HG03565 (cell line): Measurements from ENCODE around the gene CAMK1G.

Source experiments
- ATAC-seq: cut with Tn5 transposase; IDR thresholded peaks from one replicate; pipeline ENCODE4 v1.9.1; 2021; ENCODE audit warnings: mild to moderate bottlenecking, moderate library complexity; ENCODE audit not compliant: unreplicated experiment

Gene CAMK1G

DNA sequence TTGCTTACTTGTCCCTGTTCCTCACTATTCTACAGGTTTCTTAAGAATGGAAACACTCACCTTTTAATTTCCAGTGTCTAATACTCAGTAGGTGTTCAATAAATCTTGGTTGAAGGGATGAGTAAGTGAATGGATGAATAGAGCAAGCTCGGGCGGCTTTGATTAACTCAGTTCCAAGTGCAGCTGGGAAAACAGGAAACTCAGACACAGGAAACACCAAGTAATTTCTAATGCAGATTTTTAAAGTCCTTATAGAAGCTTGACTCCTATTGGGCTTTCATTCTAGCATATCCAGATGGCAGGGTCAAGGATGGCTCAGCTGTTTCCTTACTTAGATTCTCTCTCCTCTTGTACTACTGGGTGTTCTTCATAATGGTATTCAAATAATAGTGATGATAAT lies 14.0 kb downstream of the CAMK1G start:
- ATAC-seq, result no peak

DNA sequence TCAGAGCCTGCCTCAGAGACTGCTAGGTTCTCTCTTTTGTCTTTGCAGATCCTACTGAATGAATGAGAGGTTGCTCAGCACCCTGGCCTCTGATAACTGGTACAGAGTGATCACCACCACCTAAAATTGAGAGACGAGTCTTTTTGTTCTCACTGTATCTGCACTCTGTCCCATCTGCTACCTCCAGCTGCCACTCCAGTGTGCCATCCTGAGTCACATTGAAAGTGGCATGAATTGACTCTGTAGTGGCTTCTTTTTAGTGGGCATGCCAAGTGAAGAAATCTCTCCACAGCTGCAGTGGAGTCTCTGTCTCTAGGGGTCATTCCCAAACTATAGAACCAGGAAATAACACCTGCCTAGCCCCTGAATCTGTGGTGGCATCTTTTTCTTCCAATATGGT lies 14.7 kb downstream of the CAMK1G start:
- no peak for ATAC-seq

GRCh38 chr1:209600541-209600940 lies 17.0 kb downstream of the CAMK1G start:
- no peak for ATAC-seq

- ATAC-seq, result no peak
These were observed 18.5 kb downstream of the CAMK1G start for GRCh38 chr1:209601809-209602657.

DNA sequence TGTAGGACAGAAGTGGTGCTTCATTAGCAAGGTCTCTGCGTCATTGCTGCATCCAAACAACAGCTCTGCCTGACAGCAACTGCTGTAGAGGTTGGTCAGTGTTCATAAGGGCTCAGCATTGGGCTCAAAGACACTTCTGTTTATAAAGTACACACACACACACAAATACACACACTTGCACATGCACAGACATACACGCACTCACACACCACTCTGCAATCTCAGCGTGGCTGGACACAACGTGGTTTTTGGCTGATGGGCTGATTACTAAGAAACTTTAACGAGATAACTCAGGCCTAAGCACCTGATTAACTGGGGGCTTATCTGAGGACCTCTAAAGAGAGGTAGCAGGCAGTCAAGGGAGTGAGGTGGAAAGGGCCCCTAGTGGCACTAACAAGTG lies 20.4 kb downstream of the CAMK1G start:
- no peak for ATAC-seq

DNA sequence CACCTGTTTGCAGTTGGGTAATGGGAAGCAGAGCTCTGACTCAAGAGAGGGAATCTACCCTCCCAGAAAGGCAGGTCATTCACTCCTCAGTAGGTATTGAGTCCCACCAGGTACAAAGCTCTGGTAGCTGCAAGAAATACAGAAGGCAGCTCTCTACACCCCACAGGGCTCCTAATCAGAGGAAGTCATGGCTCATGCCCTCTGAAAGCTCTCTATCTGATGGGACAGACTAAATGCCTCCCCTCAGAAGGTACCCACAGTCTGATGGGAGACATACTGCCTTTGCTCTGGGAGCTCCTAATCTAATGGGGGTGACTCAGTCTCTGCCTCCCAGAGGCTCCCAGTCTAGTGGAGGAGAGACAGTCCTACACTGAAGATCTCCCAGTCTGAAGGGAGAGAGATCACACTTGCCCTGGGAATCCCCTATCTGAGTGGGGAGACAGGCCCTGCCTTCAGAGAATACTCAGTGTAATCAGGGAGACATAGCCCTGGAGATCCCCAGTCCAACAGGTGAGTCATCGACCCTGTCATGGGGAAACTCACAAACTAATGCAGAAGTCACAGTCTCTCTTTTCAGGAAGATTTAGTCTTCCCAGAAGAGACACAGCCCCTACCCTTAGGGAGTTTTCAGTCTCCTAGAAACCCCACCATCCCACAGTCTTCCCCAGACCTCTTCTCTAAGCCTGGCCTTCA lies 23.7 kb downstream of the CAMK1G start:
- peak; percentile 74 for ATAC-seq

- ATAC-seq, result peak; percentile 12
These were observed 24.3 kb downstream of the CAMK1G start for GRCh38 chr1:209607795-209608178.

DNA sequence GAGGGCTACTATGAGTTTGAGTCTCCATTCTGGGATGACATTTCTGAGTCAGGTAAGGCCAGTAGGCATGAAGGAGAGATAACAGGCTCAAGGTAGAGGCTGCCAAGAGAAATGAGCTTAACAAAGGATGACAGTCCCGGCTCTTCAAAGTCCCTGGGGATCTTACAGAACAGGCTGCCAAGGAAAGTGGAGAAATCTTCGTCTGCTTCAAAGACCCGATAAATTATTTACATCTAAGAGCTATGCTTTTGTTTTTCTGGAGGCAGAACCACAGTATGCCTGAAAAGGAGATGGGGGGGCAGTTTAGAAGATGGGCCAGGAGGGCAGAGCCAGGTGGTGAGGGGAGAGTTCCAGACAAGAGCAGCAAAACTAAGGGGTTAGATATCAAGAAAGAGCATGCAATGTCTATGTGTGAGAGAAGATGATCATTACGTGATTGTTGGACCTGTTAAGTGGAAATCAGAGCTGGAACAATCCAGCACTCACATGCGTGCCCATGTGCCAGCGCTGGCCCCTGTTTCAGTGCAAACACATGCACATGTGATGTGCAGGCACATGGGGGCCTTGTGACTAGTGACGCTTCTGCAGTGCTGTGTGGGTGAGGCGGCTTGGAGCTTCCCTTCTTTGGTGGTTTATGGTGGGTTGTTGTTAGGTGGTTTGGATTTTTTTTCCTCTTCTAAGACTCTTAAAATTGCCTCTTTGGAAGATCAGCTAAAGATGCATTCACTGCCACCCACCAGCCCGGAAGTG lies 25.7 kb downstream of the CAMK1G start:
- ATAC-seq, result no peak

GRCh38 chr1:209609791-209610630 lies 26.5 kb downstream of the CAMK1G start:
- no peak for ATAC-seq

DNA sequence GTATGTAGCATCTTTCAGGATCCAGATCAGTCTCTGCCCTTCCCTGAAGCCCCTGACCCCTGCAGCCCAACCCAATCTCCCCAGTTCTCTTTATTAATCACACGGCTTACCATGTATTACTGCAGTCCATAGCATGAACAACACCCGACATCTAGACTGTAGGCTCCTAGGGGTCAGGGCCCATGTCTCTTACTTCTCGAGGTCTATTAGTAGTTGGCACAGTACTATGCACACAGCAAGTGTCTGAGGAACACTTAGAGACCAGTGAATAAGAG lies 27.1 kb downstream of the CAMK1G start:
- ATAC-seq, result no peak

DNA sequence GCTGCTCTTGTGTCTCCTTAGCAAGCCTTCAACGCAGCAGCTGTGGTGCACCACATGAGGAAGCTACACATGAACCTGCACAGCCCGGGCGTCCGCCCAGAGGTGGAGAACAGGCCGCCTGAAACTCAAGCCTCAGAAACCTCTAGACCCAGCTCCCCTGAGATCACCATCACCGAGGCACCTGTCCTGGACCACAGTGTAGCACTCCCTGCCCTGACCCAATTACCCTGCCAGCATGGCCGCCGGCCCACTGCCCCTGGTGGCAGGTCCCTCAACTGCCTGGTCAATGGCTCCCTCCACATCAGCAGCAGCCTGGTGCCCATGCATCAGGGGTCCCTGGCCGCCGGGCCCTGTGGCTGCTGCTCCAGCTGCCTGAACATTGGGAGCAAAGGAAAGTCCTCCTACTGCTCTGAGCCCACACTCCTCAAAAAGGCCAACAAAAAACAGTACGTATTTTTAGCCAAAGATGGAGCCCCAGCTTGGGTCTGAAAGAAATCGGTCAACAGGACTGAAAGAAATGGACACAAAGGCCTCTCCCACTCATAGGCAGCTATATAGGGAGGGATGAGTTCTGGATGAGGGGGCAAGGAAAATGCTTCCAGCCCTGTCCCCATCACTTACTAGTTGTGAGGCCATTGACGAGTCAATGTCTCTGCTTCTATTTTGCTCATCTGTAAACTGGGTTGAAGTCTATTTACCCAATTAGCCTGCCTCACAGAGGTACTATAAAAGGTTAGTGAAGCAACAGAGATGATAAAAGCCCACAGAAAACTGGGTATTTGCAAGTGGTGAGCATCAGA lies 28.5 kb downstream of the CAMK1G start:
- ATAC-seq, result no peak

- no peak for ATAC-seq
These were observed 29.3 kb downstream of the CAMK1G start for GRCh38 chr1:209612646-209613399.

DNA sequence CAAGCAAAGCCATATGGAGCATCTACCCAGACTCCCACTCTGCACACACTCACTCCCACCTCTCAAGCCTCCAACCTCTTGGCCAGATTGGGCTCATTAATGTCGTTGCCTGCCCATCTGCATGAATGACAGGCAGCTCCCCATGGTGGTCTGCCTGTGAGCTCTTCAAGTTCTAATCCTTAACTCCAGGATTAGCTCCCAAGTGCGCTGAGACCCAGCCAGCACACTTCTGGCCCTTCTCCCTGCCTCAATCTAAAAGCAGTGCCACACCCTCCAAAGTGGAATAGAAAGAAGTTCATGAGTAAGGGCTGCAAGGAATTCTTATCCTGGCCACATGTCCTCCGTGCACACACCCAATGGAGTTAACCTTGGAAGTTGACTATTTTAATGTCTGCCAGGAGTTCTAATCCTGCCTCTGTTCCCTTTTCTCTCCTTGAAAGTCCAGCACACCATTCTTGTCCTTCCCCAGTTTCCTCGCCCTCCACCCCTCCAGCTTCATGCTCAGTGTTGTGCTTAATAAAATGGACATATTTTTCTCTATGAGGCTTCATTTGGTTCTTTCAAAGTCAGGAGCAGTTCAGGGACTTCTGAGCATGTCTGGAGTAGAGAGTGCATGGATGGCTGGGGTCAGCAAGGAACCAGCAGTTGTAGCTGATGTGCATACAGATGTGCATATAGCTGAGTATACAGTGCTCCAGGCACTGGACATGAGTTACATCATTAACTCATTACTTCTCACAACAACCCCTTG lies 30.1 kb downstream of the CAMK1G start:
- no peak for ATAC-seq

DNA sequence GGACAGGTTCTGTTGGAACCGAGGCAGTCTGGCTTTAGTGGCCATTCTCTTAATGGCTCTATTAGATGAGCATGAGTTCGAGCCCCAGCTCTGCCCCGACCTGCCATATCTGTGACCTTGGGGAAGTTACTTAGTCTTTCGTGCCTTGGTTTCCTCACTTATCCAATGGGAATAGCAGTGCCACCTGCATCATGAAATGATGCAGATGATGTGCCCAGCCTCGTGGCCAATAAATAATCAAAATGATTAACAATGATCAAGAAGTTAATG lies 30.6 kb downstream of the CAMK1G start:
- no peak for ATAC-seq

GRCh38 chr1:209614906-209615305 lies 31.4 kb downstream of the CAMK1G start:
- ATAC-seq, result no peak

- no peak for ATAC-seq
These were observed 33.0 kb downstream of the CAMK1G start for GRCh38 chr1:209616366-209617046.

GRCh38 chr1:209617047-209617673 lies 33.6 kb downstream of the CAMK1G start:
- no peak for ATAC-seq

GRCh38 chr1:209617755-209618154 lies 34.2 kb downstream of the CAMK1G start:
- no peak for ATAC-seq
